GM12872 (cell line): ENCODE results near the gene CPZ.

Experiments used
- CTCF ChIP-seq: IDR thresholded peaks from 3 replicates; pipeline ENCODE4 v1.5.1; 2011; ENCODE audit warnings: low read depth, mild to moderate bottlenecking, low read length, moderate library complexity; ENCODE audit not compliant: insufficient read depth

The CPZ gene

DNA sequence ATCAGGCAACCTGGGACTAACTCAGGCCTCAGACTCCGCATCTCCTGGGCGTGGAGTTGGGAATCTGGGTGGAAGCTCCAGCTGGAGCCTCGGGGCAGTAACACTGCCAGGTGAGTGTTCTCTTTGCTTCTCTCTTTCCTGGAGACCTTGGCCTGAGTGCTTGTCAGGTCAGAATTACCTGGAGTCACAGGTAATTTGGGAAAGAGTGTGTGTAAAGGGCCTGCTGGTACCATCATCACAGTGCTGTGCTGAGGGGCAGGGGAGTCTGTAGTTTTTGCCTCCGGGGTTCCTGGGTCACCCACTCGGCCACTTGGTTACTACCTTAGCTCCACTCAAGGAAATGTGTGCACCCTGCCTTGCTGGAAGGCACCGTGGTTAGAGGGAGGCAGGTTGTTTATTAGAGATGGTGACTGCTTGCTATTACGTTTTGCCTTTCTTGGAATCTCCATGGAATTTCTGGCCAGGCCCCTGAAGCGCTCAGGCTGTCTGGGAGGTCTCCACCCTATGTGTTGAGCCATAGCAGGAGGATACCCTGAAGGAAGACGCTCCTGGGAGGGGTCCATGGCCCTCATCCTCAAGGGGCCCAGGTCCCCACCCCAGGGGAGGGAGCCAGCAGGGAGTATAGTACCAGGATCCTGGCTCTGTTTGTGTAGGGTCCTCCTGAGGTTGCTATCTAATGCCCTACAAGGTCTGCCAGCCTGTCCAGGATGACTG lies 9.5 kb upstream of the CPZ start:
- no peak for TF ChIP-seq CTCF

GRCh38 chr4:8583655-8584025 lies 8.9 kb upstream of the CPZ start:
- TF ChIP-seq CTCF: no peak

DNA sequence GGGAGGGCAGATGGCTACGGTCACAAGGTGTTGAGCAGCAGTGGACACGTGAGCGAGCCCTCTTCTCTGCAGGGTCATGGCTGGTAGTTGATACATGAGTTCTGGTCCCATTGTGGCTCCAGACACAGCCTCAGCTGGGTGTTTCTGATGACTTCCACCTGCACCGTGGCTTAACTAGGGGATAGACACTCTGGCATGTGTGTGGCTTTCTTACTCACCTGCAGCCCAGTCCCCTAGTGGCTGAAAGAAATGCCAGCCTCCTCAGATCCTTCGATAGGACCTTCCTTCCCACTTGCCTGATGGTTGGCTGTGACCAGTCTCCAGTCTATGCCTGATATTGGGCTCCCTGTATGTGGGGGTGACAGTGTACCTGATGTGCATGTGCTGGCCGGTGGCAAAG lies 7.4 kb upstream of the CPZ start:
- peak; percentile 50 for TF ChIP-seq CTCF

- no peak for TF ChIP-seq CTCF
Measured at GRCh38 chr4:8585721-8586212, 6.8 kb upstream of the CPZ start.

- no peak for TF ChIP-seq CTCF
Measured at GRCh38 chr4:8586246-8586645, 6.3 kb upstream of the CPZ start.

DNA sequence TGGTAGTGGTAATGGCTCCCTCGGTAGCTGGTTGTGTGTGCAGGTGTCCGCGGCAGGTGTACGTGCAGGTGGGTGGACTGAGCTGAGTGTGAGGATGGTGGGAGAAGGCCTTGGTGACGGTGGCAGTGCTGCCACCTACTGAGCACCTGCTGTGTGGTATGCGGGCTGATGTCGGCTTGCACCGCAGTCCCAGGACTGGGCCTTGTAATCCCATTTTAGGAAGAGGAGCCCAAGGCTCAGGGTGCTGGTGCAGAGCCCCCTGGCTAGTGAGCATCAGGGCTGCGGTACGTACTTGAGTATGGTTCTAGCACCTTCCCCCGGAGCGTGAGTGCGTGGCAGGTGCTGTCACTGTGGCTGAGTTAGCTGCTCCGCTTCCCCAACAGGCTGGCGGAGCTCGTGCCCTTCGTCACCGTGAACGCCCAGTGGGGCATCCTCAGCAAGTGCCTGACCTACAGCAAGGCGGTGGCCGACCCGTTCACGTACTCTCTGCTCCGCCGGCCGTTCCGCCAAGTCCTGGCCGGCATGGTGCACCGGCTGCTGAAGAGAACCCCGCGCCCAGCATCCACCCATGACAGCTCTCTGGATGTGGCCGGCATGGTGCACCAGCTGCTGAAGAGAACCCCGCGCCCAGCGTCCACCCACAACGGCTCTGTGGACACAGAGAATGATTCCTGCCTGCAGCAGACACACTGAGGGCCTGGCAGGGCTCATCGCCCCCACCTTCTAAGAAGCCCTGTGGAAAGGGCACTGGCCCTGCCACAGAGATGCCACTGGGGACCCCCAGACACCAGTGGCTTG lies 5.7 kb upstream of the CPZ start:
- peak; percentile 43; the same call in 2 of the 3 replicates for TF ChIP-seq CTCF

DNA sequence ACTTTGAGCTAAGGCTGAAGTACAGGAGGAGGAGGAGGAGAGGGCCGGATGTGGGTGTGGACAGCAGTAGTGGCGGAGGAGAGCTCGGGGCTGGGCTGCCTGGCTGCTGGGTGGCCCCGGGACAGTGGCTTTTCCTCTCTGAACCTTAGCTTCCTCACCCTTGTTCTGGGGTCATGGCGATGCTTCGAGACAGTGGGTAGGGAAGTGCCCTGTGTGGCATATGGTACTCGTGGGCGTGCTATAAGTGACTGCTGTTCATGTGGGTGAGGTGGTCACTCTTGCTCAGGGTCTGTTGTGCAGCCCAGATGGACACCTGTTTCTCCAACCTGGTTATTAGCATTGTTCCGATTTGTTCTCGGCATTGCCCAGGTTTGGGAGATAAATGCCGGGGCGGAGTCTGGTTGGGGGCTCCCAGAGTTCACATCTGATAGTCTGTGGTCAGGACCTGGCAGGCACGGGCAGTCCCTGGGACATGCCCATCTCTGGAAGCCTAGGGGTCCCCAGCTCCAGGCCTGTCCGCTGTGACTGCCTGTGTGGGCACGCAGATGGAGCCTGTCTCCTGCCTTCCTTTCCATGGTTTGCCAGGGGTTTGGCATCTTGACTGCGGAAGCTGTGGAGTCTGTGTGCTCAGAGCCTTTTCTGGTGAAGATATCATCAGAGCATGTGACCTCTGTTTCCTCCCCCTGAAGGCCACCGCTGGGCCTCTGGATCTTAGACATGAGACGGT lies 4.9 kb upstream of the CPZ start:
- TF ChIP-seq CTCF: no peak
